B cell (primary cell): ENCODE data around the gene MPDU1. TPM values are rescaled to one million over a fixed set of nuclear protein-coding genes. Genes with fewer than 3 reads are reported as not detected.

Experiments
- ATAC-seq: fragments of 200-7000 bp; cut with Tn5 transposase; one replicate; pipeline ENCODE4 v1.10.0; 2021; ENCODE audit warnings: low read depth, mild to moderate bottlenecking, moderate number of reproducible peaks, moderate library complexity
- CTCF ChIA-PET: fragments of 350-600 bp; sonication (Branson Sonifier 250); formaldehyde crosslinking; loops from one replicate; lab custom pipeline; 2021; ENCODE audit warnings: antibody characterized with exemption, inconsistent platforms; lab: Charles Lee
- POLR2A ChIA-PET: fragments of 350-600 bp; sonication (Branson Sonifier 250); formaldehyde crosslinking; loops from one replicate; lab custom pipeline; 2021; ENCODE audit warnings: antibody characterized with exemption; lab: Charles Lee
- DNase-seq: peaks from one replicate; pipeline ENCODE4 v3.0.0; 2013
- H2AFZ ChIP-seq: 2 replicates; pipeline ENCODE4 v1.6.1; 2012; ENCODE audit warnings: mild to moderate bottlenecking, low read depth, low read length; ENCODE audit not compliant: insufficient read depth, poor library complexity, severe bottlenecking
- H3K27ac ChIP-seq, 2 donors: 1 replicate in 1 of 2; 2 replicates in 1 of 2; pipeline ENCODE4 v1.5.1; 2012 to 2013; ENCODE audit warnings: low read length in 2 of 2, mild to moderate bottlenecking in 2 of 2, moderate library complexity in 1 of 2
- H3K27me3 ChIP-seq, 4 experiments: fragments of 200-600 bp in 1 of 4; sonication (generic) in 1 of 4; replicated peaks in 1 of 4; 1 replicate in 2 of 4; 2 replicates in 2 of 4; pipeline versions ENCODE4 v1.6.1 to v1.7.0; 2013 to 2016; ENCODE audit warnings: low read length in 3 of 4, mild to moderate bottlenecking in 2 of 4, mixed read lengths in 1 of 4, moderate library complexity in 1 of 4; ENCODE audit not compliant: insufficient read depth in 4 of 4, control insufficient read depth in 3 of 4; ENCODE audit errors: control extremely low read depth in 1 of 4
- H3K36me3 ChIP-seq, 2 experiments: replicated peaks in 1 of 2; 1 replicate in 1 of 2; 2 replicates in 1 of 2; pipeline versions ENCODE4 v1.6.1 to v1.7.1; 2013; ENCODE audit warnings: low read length in 1 of 2; ENCODE audit not compliant: insufficient read depth in 2 of 2, control insufficient read depth in 1 of 2; ENCODE audit errors: control extremely low read depth in 1 of 2, extremely low read depth in 1 of 2
- H3K4me1 ChIP-seq, 2 donors: fragments of 200-600 bp in 1 of 2; sonication (generic) in 1 of 2; 1 replicate in 1 of 2; 2 replicates in 1 of 2; pipeline versions ENCODE4 v1.5.1 to v1.6.1; 2013 to 2017; ENCODE audit warnings: low read length in 2 of 2; ENCODE audit not compliant: control insufficient read depth in 2 of 2, insufficient read depth in 2 of 2
- H3K4me2 ChIP-seq: replicated peaks from 2 replicates; pipeline ENCODE3; 2012; ENCODE audit warnings: mild to moderate bottlenecking, low read depth, low read length; ENCODE audit not compliant: poor library complexity, severe bottlenecking
- H3K4me3 ChIP-seq, 5 experiments: fragments of 200-600 bp in 1 of 5; sonication (generic) in 1 of 5; 1 replicate in 3 of 5; 2 replicates in 2 of 5; pipeline versions ENCODE4 v1.5.1 to v1.7.0; 2011 to 2016; ENCODE audit warnings: low read length in 4 of 5, mild to moderate bottlenecking in 4 of 5, low read depth in 2 of 5, control low read depth in 1 of 5, moderate library complexity in 1 of 5; ENCODE audit not compliant: insufficient read depth in 1 of 5; ENCODE audit errors: control extremely low read depth in 1 of 5, extremely low read depth in 1 of 5
- H3K79me2 ChIP-seq: fragments of 200-600 bp; sonication (generic); one replicate; pipeline ENCODE4 v1.6.0; 2016; ENCODE audit warnings: low read length; ENCODE audit not compliant: control insufficient read depth, insufficient read depth
- H3K9ac ChIP-seq: fragments of 200-600 bp; sonication (generic); 2 replicates; pipeline ENCODE4 v1.6.1; 2017; ENCODE audit warnings: mild to moderate bottlenecking, low read length, moderate library complexity
- H3K9me3 ChIP-seq, 3 donors: one replicate each; pipeline versions ENCODE4 v1.6.1 to v1.7.1; 2013; ENCODE audit warnings: low read length in 2 of 3; ENCODE audit not compliant: control insufficient read depth in 2 of 3, insufficient read depth in 1 of 3; ENCODE audit errors: control extremely low read depth in 1 of 3
- H4K20me1 ChIP-seq: 2 replicates; pipeline ENCODE4 v1.6.0; 2012; ENCODE audit warnings: mild to moderate bottlenecking, low read length; ENCODE audit not compliant: insufficient read depth, control insufficient read depth, poor library complexity, severe bottlenecking
- H3K27ac Mint-ChIP-seq: one replicate; pipeline ENCODE4 v1.8.0; 2021; ENCODE audit warnings: mixed read lengths
- H3K27me3 Mint-ChIP-seq: one replicate; pipeline ENCODE4 v1.8.0; 2021; ENCODE audit warnings: mixed read lengths
- H3K4me1 Mint-ChIP-seq: one replicate; pipeline ENCODE4 v1.8.0; 2021; ENCODE audit warnings: mixed read lengths
- H3K4me3 Mint-ChIP-seq: one replicate; pipeline ENCODE4 v1.8.0; 2021; ENCODE audit warnings: mixed read lengths
- H3K9me3 Mint-ChIP-seq: one replicate; pipeline ENCODE4 v1.8.0; 2022; ENCODE audit warnings: mixed read lengths; ENCODE audit not compliant: insufficient read depth
- CTCF ChIP-seq: fragments of 200-600 bp; IDR thresholded peaks from one replicate; pipeline ENCODE4 v1.8.0; 2022; ENCODE audit warnings: antibody characterized with exemption, mild to moderate bottlenecking
- EZH2 ChIP-seq: IDR thresholded peaks from 2 replicates; pipeline ENCODE4 v1.6.1; 2012; ENCODE audit warnings: borderline replicate concordance, low read depth, mild to moderate bottlenecking, moderate library complexity, low read length; ENCODE audit not compliant: insufficient read depth, poor library complexity, severe bottlenecking
- WGBS: methylation state at CpG from one replicate; pipeline ENCODE4 v1.1.5; 2013; ENCODE audit warnings: missing lambda C conversion rate; ENCODE audit not compliant: insufficient coverage; 5-methylcytosine and 5-hydroxymethylcytosine counted together
- intact Hi-C: fragments of 100-400 bp; cut with micrococcal nuclease; formaldehyde crosslinking; loops from one replicate; pipeline ENCODE4 v1.10.0; 2022
- polyA plus RNA-seq: library from polyadenylated mRNA; depleted of rRNA; stranded (reverse); fragments of >200 nt; gene quantifications from 2 replicates; pipeline ENCODE4 v1.2.3, GENCODE V29; 2012
- total RNA-seq, 2 donors: library from RNA; stranded (reverse); fragments of 120-200 nt in 1 of 2; gene quantifications; 1 replicate in 1 of 2; 2 replicates in 1 of 2; pipeline versions ENCODE4 v1.2.3 to v1.2.4, GENCODE V29; 2013 to 2022

The MPDU1 gene
- total and polyA plus RNA-seq, 2 donors (not counting 1 experiment from before 2014, with no cell fraction given) = 31.7 to 51.5 TPM

GRCh38 chr17:7557775-7558543, 25.7 kb upstream of the MPDU1 start:
- Histone ChIP-seq H3K4me2 (peak overlapping the region; percentile 96), H3K27me3 (no peaks in the 10 kb centered on the region), H3K4me3 (peak overlapping the region; percentile 53 to 74 (median 60)), H3K9ac (peak overlapping the region; percentile 78), H3K79me2 (peaks cover 24% of the 10 kb centered on the region), H3K9me3 (no peaks in the 10 kb centered on the region), H3K4me1 (peaks cover 51 to 65% of the 10 kb centered on the region in 2 donors), H3K36me3 (peaks cover 0 to 3% of the 10 kb centered on the region in 2 experiments), H4K20me1 (peaks cover 8% of the 10 kb centered on the region), H3K27ac (peak overlapping the region; percentile 97), H2AFZ (peak overlapping the region; percentile 92)
- ChIA-PET CTCF (interaction anchor here (0.8 to 25.0 kb wide), 8 partner anchors 11 to 512 kb away, joined by 3 to 666 read pairs (median 6); partner anchors contain the start of genes MPDU1, TMEM102 and TNFSF12), POLR2A (interaction anchor here (0.8 to 4.3 kb wide), 4 partner anchors 8 to 222 kb away, joined by 3 to 32 read pairs (median 6); partner anchors contain the start of gene ACAP1)
- ATAC-seq (peak; percentile 25), DNase-seq (peak; percentile 79)
- TF ChIP-seq EZH2 = no peak
- no peak for TF ChIP-seq CTCF
- H3K4me1 Mint-ChIP-seq = peaks cover 69% of the 10 kb centered on the region
- H3K27me3 Mint-ChIP-seq = no peaks in the 10 kb centered on the region
- peak overlapping the region; percentile 98 for H3K27ac Mint-ChIP-seq
- 11% methylated on average over 20 of the region's 21 CpGs for WGBS
- no peaks in the 10 kb centered on the region for H3K9me3 Mint-ChIP-seq
- intact Hi-C loops = no loop called here
- peak overlapping the region; percentile 97 for H3K4me3 Mint-ChIP-seq
